Mucosa of descending colon (tissue), 3 donors: ENCODE results near the gene RBFA. TPM values are rescaled to one million over a fixed set of nuclear protein-coding genes. Genes with fewer than 3 reads are reported as not detected.

ENCODE experiments used
- ATAC-seq: fragments of 200-7000 bp; cut with Tn5 transposase; one replicate; pipeline ENCODE4 v1.9.1; 2020; ENCODE audit warnings: mild to moderate bottlenecking, moderate library complexity
- DNase-seq, 3 donors: peaks; one replicate each; pipeline ENCODE4 v3.0.0-alpha.2; 2020
- H3K36me3 ChIP-seq: fragments of 200-600 bp; one replicate; pipeline ENCODE4 v1.8.0; 2021; ENCODE audit warnings: low read depth, mild to moderate bottlenecking
- H3K4me1 ChIP-seq: fragments of 200-600 bp; one replicate; pipeline ENCODE4 v1.8.0; 2021; ENCODE audit warnings: low read depth, mild to moderate bottlenecking
- H3K4me3 ChIP-seq: fragments of 200-600 bp; one replicate; pipeline ENCODE4 v1.8.0; 2021; ENCODE audit warnings: mild to moderate bottlenecking
- H3K9me3 ChIP-seq: fragments of 200-600 bp; one replicate; pipeline ENCODE4 v1.8.0; 2021; ENCODE audit warnings: mild to moderate bottlenecking
- intact Hi-C, 2 donors: fragments of 100-400 bp; cut with DNase I in 1 of 2; cut with micrococcal nuclease in 1 of 2; formaldehyde crosslinking; loops; one replicate each; pipeline versions ENCODE4 v1.11.0 to v1.11.1; 2022; cut with DNase I, micrococcal nuclease
- total RNA-seq, 3 donors: library from RNA; stranded (reverse); fragmentation: NEBNext Ultra II Directional in 2 of 3; extraction: Animal tissue kit (Norgen Biotek cat#: 25700) in 2 of 3; gene quantifications; one replicate each; pipeline versions ENCODE4 v1.2.1 to v1.2.4, GENCODE V29; 2021 to 2023
- TF ChIP-seq, protein P1 (sequence below): fragments of 200-600 bp; IDR thresholded peaks from one replicate; pipeline ENCODE4 v1.8.0; 2022; ENCODE audit warnings: antibody characterized with exemption, mild to moderate bottlenecking
- donor health status: DM: no; HTN: no; CAD: no; lungs with moderate emphysema.
- donor health status: DM: no; HTN: no; CAD: no.
- donor health status: DM: no; HTN: yes; CAD: no.

RBFA gene
- total RNA-seq, 3 donors from 2014 or later, result 14.5 to 19.1 (median 18.4) TPM

- intact Hi-C loops, result no loop called here
- ATAC-seq, result no peak
- Histone ChIP-seq H3K9me3 (peaks cover 20% of the 10 kb centered on the region), H3K4me3 (no peak overlapping the region), H3K36me3 (no peaks in the 10 kb centered on the region), H3K4me1 (no peaks in the 10 kb centered on the region)
- TF ChIP-seq, protein P1, sequence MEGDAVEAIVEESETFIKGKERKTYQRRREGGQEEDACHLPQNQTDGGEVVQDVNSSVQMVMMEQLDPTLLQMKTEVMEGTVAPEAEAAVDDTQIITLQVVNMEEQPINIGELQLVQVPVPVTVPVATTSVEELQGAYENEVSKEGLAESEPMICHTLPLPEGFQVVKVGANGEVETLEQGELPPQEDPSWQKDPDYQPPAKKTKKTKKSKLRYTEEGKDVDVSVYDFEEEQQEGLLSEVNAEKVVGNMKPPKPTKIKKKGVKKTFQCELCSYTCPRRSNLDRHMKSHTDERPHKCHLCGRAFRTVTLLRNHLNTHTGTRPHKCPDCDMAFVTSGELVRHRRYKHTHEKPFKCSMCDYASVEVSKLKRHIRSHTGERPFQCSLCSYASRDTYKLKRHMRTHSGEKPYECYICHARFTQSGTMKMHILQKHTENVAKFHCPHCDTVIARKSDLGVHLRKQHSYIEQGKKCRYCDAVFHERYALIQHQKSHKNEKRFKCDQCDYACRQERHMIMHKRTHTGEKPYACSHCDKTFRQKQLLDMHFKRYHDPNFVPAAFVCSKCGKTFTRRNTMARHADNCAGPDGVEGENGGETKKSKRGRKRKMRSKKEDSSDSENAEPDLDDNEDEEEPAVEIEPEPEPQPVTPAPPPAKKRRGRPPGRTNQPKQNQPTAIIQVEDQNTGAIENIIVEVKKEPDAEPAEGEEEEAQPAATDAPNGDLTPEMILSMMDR, result no peak
- no peak for DNase-seq
Observed at GRCh38 chr18:80046961-80047541, 12.8 kb downstream of the RBFA start.

DNA sequence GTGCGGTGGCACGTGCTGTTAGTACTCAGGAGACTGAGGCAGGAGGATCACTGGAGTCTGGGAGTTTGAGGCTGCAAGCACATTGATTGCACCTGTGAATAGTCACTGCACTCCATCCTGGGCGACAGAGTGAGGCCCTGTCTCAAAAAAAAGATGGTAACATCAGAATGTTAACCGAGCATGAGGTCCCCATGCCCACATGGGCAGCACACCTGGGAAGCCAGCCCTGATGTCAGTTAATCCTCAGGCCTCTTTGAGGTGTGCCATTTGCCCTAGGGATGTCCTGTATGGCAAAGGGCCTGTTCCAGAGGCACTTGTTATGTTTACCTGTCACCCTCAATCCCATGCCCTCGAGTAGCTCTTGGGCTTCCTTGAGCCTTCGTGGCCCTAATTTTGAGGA, 16.6 kb downstream of the RBFA start:
- intact Hi-C loops, result no loop called here
- Histone ChIP-seq H3K4me1 (no peaks in the 10 kb centered on the region), H3K36me3 (no peaks in the 10 kb centered on the region), H3K4me3 (no peak overlapping the region), H3K9me3 (peaks cover 58% of the 10 kb centered on the region)
- no peak for ATAC-seq
- TF ChIP-seq, protein P1, result no peak
- no peak for DNase-seq

- no peak for ATAC-seq
- intact Hi-C loops, result no loop called here
- no peaks in the 10 kb centered on the region for H3K4me1 ChIP-seq
Observed at GRCh38 chr18:80056095-80056494, 21.9 kb downstream of the RBFA start.

DNA sequence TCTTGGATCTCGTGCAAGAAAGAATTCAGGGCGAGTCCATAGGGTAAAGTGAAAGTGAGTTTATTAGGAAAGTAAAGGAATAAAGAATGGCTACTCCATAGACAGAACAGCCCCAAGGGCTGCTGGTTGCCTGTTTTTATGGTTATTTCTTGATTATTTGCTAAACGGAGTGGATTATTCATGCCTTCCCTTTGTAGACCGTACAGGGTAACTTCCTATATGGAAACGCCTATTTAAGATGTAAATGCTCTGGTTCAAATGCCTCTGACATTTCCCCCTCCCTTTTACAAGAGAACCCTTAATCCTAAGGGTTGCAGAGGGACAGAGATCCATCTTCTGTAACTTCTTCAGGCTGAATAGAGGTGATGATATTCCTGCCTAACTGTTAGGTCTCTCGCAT, 25.7 kb downstream of the RBFA start:
- ATAC-seq (no peak), DNase-seq (no peak)
- TF ChIP-seq, protein P1, result no peak
- H3K4me3 ChIP-seq, result no peak overlapping the region
- peaks cover 55% of the 10 kb centered on the region for H3K9me3 ChIP-seq
- H3K4me1 ChIP-seq, result no peaks in the 10 kb centered on the region
- H3K36me3 ChIP-seq, result no peaks in the 10 kb centered on the region
- intact Hi-C loops, result no loop called here

More at GRCh38 chr18:80056095-80056494, 21.9 kb downstream of the RBFA start:
- Histone ChIP-seq H3K4me3 (no peak overlapping the region), H3K36me3 (no peaks in the 10 kb centered on the region), H3K9me3 (peaks cover 79% of the 10 kb centered on the region)
- TF ChIP-seq, protein P1, result no peak
- no peak for DNase-seq

- H3K36me3 ChIP-seq, result no peaks in the 10 kb centered on the region
- ATAC-seq, result no peak
- TF ChIP-seq, protein P1, result no peak
- peaks cover 13% of the 10 kb centered on the region for H3K9me3 ChIP-seq
- no peak overlapping the region for H3K4me3 ChIP-seq
- DNase-seq, result no peak
- H3K4me1 ChIP-seq, result no peaks in the 10 kb centered on the region
- intact Hi-C loops, result no loop called here
Observed at GRCh38 chr18:80065705-80066104, 31.5 kb downstream of the RBFA start.

- H3K36me3 ChIP-seq, result no peaks in the 10 kb centered on the region
- DNase-seq, result no peak
- no peaks in the 10 kb centered on the region for H3K4me1 ChIP-seq
- peaks cover 4% of the 10 kb centered on the region for H3K9me3 ChIP-seq
- H3K4me3 ChIP-seq, result no peak overlapping the region
- ATAC-seq, result no peak
- TF ChIP-seq, protein P1, result no peak
- intact Hi-C loops, result no loop called here
Observed at GRCh38 chr18:80067321-80067720, 33.1 kb downstream of the RBFA start.
